Measurements from ENCODE around the gene DAD1.
"Not testable (repeated sequence)": the region's sequence is repeated elsewhere in the genome, so short reads cannot be mapped to it uniquely, and the experiment has no call there.

The DAD1 gene

GRCh38 chr14:22589096-22589839 is at the start of gene DAD1:
TSS of gene DAD1 (minus strand) at chr14:22589224. CDS start at chr14:22589157, 67 bp downstream.
- no peaks in the 10 kb centered on the region for H3K9me3 Mint-ChIP-seq
- peak within 1 kb of the TSS; percentile 89 for H3K4me3 Mint-ChIP-seq
- H3K27me3 Mint-ChIP-seq (ENCODE audit: low read depth) = peaks cover 18% of the 10 kb centered on the region
- H3K36me3 Mint-ChIP-seq (ENCODE audit: low read depth) = peaks cover 26% of the 10 kb centered on the region
- peak within 1 kb of the TSS; percentile 97 for H3K27ac Mint-ChIP-seq
- peaks cover 46% of the 10 kb centered on the region for H3K4me1 Mint-ChIP-seq (ENCODE audit: low read depth)

DNA sequence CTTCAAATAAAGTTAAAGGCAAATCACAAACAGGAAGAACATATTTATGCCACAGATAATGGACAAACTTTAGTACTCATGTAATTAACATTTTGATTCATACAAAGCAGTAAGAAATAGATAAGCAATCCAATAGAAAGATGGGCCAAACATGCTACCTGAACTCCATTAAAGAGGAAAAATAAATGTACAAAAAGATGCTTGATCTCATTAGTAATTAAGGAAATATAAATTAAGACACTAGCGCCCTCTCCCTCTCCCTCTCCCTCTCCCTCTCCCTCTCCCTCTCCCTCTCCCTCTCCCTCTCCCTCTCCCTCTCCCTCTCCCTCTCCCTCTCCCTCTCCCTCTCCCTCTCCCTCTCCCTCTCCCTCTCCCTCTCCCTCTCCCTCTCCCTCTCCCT is 47.0 kb upstream of the DAD1 start:
- H3K9me3 Mint-ChIP-seq; H3K27me3 Mint-ChIP-seq (ENCODE audit: low read depth); H3K36me3 Mint-ChIP-seq (ENCODE audit: low read depth); H3K27ac Mint-ChIP-seq; H3K4me3 Mint-ChIP-seq; H3K4me1 Mint-ChIP-seq (ENCODE audit: low read depth): not testable (repeated sequence)

- no peaks in the 10 kb centered on the region for H3K4me1 Mint-ChIP-seq (ENCODE audit: low read depth)
- H3K27me3 Mint-ChIP-seq (ENCODE audit: low read depth) = peaks cover 16% of the 10 kb centered on the region
- H3K4me3 Mint-ChIP-seq = no peak overlapping the region
- no peaks in the 10 kb centered on the region for H3K36me3 Mint-ChIP-seq (ENCODE audit: low read depth)
- peaks cover 5% of the 10 kb centered on the region for H3K9me3 Mint-ChIP-seq
- no peak overlapping the region for H3K27ac Mint-ChIP-seq
Observed at GRCh38 chr14:22634233-22634900, 45.3 kb upstream of the DAD1 start.

GRCh38 chr14:22630486-22630885 is 41.5 kb upstream of the DAD1 start:
- peaks cover 5% of the 10 kb centered on the region for H3K9me3 Mint-ChIP-seq
- H3K27ac Mint-ChIP-seq = no peak overlapping the region
- peaks cover 40% of the 10 kb centered on the region for H3K27me3 Mint-ChIP-seq (ENCODE audit: low read depth)
- H3K4me3 Mint-ChIP-seq = no peak overlapping the region
- H3K36me3 Mint-ChIP-seq (ENCODE audit: low read depth) = no peaks in the 10 kb centered on the region
- no peaks in the 10 kb centered on the region for H3K4me1 Mint-ChIP-seq (ENCODE audit: low read depth)

- peaks cover 5% of the 10 kb centered on the region for H3K9me3 Mint-ChIP-seq
- no peaks in the 10 kb centered on the region for H3K4me1 Mint-ChIP-seq (ENCODE audit: low read depth)
- H3K4me3 Mint-ChIP-seq = no peak overlapping the region
- no peak overlapping the region for H3K27ac Mint-ChIP-seq
- H3K27me3 Mint-ChIP-seq (ENCODE audit: low read depth) = peaks cover 40% of the 10 kb centered on the region
- H3K36me3 Mint-ChIP-seq (ENCODE audit: low read depth) = no peaks in the 10 kb centered on the region
Observed at GRCh38 chr14:22630066-22630465, 41.0 kb upstream of the DAD1 start.

DNA sequence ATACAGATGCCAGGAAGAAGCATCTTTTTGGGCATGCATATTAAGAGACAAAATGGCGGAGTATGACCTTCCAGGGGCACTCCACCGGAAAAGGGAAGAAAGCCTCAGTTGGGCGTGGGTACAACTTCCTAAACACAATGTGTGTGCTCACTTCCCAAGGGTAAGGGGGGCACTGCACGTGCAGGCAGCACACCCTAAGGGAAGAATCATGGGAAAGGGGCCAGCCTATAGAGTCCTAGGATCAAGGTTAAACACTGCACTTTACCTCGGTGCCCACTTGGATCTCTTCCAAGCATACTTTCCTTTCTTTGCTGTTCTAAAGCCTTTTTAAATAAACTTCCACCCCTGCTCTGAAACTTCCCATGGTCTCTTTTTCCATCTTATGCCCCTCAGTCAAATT is 40.3 kb upstream of the DAD1 start:
- no peaks in the 10 kb centered on the region for H3K4me1 Mint-ChIP-seq (ENCODE audit: low read depth)
- no peak overlapping the region for H3K4me3 Mint-ChIP-seq
- no peaks in the 10 kb centered on the region for H3K36me3 Mint-ChIP-seq (ENCODE audit: low read depth)
- no peak overlapping the region for H3K27ac Mint-ChIP-seq
- H3K27me3 Mint-ChIP-seq (ENCODE audit: low read depth) = peaks cover 40% of the 10 kb centered on the region
- peaks cover 5% of the 10 kb centered on the region for H3K9me3 Mint-ChIP-seq

- Mint-ChIP-seq H3K27ac (no peak overlapping the region), H3K9me3 (peaks cover 5% of the 10 kb centered on the region), H3K4me3 (no peak overlapping the region), H3K27me3 (ENCODE audit: low read depth) (peaks cover 41% of the 10 kb centered on the region), H3K36me3 (ENCODE audit: low read depth) (no peaks in the 10 kb centered on the region), H3K4me1 (ENCODE audit: low read depth) (no peaks in the 10 kb centered on the region)
Observed at GRCh38 chr14:22627506-22628263, 38.7 kb upstream of the DAD1 start.

GRCh38 chr14:22626590-22626989 is 37.6 kb upstream of the DAD1 start:
- H3K4me1 Mint-ChIP-seq (ENCODE audit: low read depth) = no peaks in the 10 kb centered on the region
- no peak overlapping the region for H3K27ac Mint-ChIP-seq
- no peaks in the 10 kb centered on the region for H3K36me3 Mint-ChIP-seq (ENCODE audit: low read depth)
- peaks cover 5% of the 10 kb centered on the region for H3K9me3 Mint-ChIP-seq
- no peak overlapping the region for H3K4me3 Mint-ChIP-seq
- H3K27me3 Mint-ChIP-seq (ENCODE audit: low read depth) = peaks cover 41% of the 10 kb centered on the region

DNA sequence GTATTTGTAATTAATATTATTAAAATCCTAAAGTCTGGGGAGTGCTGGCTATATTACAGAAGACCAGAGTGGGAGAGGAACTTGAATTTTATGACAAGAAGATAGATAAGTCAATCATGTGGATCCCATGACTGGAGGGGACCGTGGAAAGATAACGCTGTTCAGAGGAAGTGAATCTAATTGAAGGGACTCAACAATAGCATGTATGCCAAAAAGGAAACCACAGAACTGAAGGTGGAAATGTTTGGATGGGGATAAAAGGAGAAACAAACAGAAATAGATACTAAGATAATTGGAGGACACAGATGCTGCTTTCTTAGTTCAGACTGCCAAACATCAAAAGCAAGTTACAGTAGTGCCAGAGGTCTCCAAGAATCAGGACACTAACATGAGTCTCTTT is 34.0 kb upstream of the DAD1 start:
- Mint-ChIP-seq H3K36me3 (ENCODE audit: low read depth) (no peaks in the 10 kb centered on the region), H3K27me3 (ENCODE audit: low read depth) (peaks cover 26% of the 10 kb centered on the region), H3K4me1 (ENCODE audit: low read depth) (no peaks in the 10 kb centered on the region), H3K9me3 (no peaks in the 10 kb centered on the region), H3K4me3 (no peak overlapping the region), H3K27ac (no peak overlapping the region)

- Mint-ChIP-seq H3K4me3 (no peak overlapping the region), H3K36me3 (ENCODE audit: low read depth) (no peaks in the 10 kb centered on the region)
Observed at GRCh38 chr14:22622255-22622654, 33.2 kb upstream of the DAD1 start.

GRCh38 chr14:22615765-22616164 is 26.7 kb upstream of the DAD1 start:
- peaks cover 11% of the 10 kb centered on the region for H3K36me3 Mint-ChIP-seq (ENCODE audit: low read depth)
- H3K4me3 Mint-ChIP-seq; H3K9me3 Mint-ChIP-seq; H3K27me3 Mint-ChIP-seq (ENCODE audit: low read depth); H3K4me1 Mint-ChIP-seq (ENCODE audit: low read depth); H3K27ac Mint-ChIP-seq: not testable (repeated sequence)

More at GRCh38 chr14:22622255-22622654, 33.2 kb upstream of the DAD1 start:
- H3K27me3 Mint-ChIP-seq (ENCODE audit: low read depth) = peaks cover 26% of the 10 kb centered on the region
- no peaks in the 10 kb centered on the region for H3K9me3 Mint-ChIP-seq
- no peak overlapping the region for H3K27ac Mint-ChIP-seq
- no peaks in the 10 kb centered on the region for H3K4me1 Mint-ChIP-seq (ENCODE audit: low read depth)

DNA sequence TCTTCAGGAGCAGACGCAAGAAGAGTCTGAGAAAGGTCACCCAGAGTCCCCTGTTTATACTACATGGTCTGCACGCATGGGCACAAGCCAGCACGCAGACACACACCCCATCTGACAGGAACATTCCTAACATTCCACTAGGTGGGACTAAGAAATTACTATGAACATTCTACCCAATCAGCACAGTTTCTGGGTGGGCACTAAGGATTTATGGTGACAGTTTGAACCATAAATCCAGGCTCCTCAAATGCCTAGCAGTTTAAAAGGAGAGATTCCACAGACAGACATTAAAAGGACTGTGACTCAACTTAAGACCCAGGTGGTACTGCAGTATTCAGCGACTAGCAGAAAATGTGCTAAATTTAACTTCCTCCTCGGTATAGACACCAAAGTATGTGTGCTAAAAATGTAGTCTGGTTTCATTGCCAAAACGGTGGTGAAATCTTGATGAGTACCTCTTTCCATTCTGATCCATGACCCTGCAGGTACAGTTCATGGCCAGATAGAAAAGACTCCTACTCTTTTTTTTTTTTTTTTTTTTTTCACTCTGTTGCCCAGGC is 25.3 kb upstream of the DAD1 start:
- Mint-ChIP-seq H3K27me3 (ENCODE audit: low read depth) (peaks cover 10% of the 10 kb centered on the region), H3K36me3 (ENCODE audit: low read depth) (peaks cover 19% of the 10 kb centered on the region), H3K4me3 (no peak overlapping the region), H3K9me3 (no peaks in the 10 kb centered on the region), H3K4me1 (ENCODE audit: low read depth) (peaks cover 2% of the 10 kb centered on the region), H3K27ac (no peak overlapping the region)

GRCh38 chr14:22613736-22614239 is 24.8 kb upstream of the DAD1 start:
- H3K4me1 Mint-ChIP-seq (ENCODE audit: low read depth) = peaks cover 2% of the 10 kb centered on the region
- no peak overlapping the region for H3K4me3 Mint-ChIP-seq
- H3K36me3 Mint-ChIP-seq (ENCODE audit: low read depth) = peaks cover 20% of the 10 kb centered on the region
- H3K27me3 Mint-ChIP-seq (ENCODE audit: low read depth) = peaks cover 7% of the 10 kb centered on the region
- no peak overlapping the region for H3K27ac Mint-ChIP-seq
- H3K9me3 Mint-ChIP-seq = no peaks in the 10 kb centered on the region

DNA sequence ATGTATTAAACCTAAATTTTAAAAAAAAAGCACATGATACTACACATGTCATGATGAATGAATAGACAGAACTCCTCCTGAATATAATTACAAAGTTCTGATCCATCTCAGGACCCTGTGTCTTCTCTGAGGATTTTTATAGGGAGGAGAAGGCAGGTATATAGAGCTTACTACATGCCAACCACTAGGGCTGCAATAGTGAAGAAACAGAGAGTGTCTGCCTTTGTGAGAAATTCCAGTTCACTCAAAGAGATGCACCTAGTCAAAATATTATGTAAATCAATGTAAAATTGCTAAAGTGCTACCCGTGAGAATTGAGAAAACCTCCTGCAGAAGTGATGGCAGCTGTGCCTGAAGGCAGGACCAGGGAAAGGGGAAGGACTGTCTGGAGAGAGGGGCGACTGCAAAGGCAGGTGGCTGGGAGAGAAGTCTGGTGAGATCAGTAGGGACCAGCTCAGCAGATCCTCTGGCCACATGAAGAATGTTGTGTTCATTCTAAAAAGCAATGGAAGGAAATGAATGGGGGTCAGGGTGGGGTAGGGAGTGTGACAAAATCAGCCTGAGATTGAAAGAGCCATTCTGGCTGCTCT is 24.2 kb upstream of the DAD1 start:
- Mint-ChIP-seq H3K9me3 (no peaks in the 10 kb centered on the region), H3K27ac (no peak overlapping the region), H3K36me3 (ENCODE audit: low read depth) (peaks cover 23% of the 10 kb centered on the region), H3K4me3 (no peak overlapping the region), H3K4me1 (ENCODE audit: low read depth) (peaks cover 2% of the 10 kb centered on the region), H3K27me3 (ENCODE audit: low read depth) (peaks cover 6% of the 10 kb centered on the region)
